H1 (cell line): ENCODE data around the gene SBF2. TPM values are rescaled to one million over a fixed set of nuclear protein-coding genes. Genes with fewer than 3 reads are reported as not detected.

ENCODE experiments used
- CTCF ChIA-PET: fragments of 300-600 bp; sonication (Branson Sonifier 250); formaldehyde crosslinking; loops from one replicate; lab custom pipeline; 2021; ENCODE audit not compliant: partially characterized antibody; lab: Charles Lee
- POLR2A ChIA-PET: fragments of 300-600 bp; sonication (Branson Sonifier 250); formaldehyde crosslinking; loops from one replicate; lab custom pipeline; 2021; ENCODE audit warnings: inconsistent platforms; ENCODE audit not compliant: partially characterized antibody; lab: Charles Lee
- DNase-seq, 2 experiments: peaks; one replicate each; pipeline versions ENCODE4 v3.0.0 to v3.0.0-alpha.2; 2010 to 2022; ENCODE audit warnings: low spot score in 2 of 2, low read depth in 1 of 2, mixed read lengths in 1 of 2
- FAIRE-seq: peaks from 2 replicates; lab custom pipeline; 2011; peaks lifted over from hg19 to GRCh38; lab: Jason Lieb, UNC
- H2AFZ ChIP-seq: 2 replicates; pipeline ENCODE4 v1.8.1; 2012; ENCODE audit warnings: low read length, inconsistent platforms
- H2AK5ac ChIP-seq: 2 replicates; pipeline ENCODE4 v1.6.1; 2013; ENCODE audit warnings: low read depth, low read length
- H2BK120ac ChIP-seq: replicated peaks from 2 replicates; pipeline ENCODE3; 2013; ENCODE audit warnings: low read depth, low read length, inconsistent platforms
- H2BK12ac ChIP-seq: 2 replicates; pipeline ENCODE4 v1.6.1; 2013; ENCODE audit warnings: low read depth, low read length
- H2BK15ac ChIP-seq: 2 replicates; pipeline ENCODE4 v1.6.1; 2013; ENCODE audit warnings: low read length
- H2BK20ac ChIP-seq: 2 replicates; pipeline ENCODE4 v1.6.1; 2013; ENCODE audit warnings: low read length
- H2BK5ac ChIP-seq: 2 replicates; pipeline ENCODE4 v1.6.1; 2013; ENCODE audit warnings: low read depth, low read length
- H3K14ac ChIP-seq: 2 replicates; pipeline ENCODE4 v1.6.1; 2013; ENCODE audit warnings: inconsistent platforms; ENCODE audit not compliant: insufficient read length
- H3K18ac ChIP-seq: 2 replicates; pipeline ENCODE4 v1.6.1; 2013; ENCODE audit warnings: low read length; ENCODE audit errors: extremely low read depth
- H3K23ac ChIP-seq: 2 replicates; pipeline ENCODE4 v1.6.1; 2013; ENCODE audit warnings: inconsistent platforms; ENCODE audit not compliant: insufficient read length
- H3K23me2 ChIP-seq: 2 replicates; pipeline ENCODE4 v1.6.1; 2013; ENCODE audit warnings: low read depth, low read length
- H3K27ac ChIP-seq: 2 replicates; pipeline ENCODE4 v1.6.1; 2011; ENCODE audit warnings: low read depth, low read length, inconsistent platforms
- H3K27me3 ChIP-seq, 4 experiments: replicated peaks in 1 of 4; 1 replicate in 1 of 4; 2 replicates in 3 of 4; pipeline versions ENCODE4 v1.6.1 to v1.8.1; 2011 to 2013; ENCODE audit warnings: low read length in 3 of 4, mild to moderate bottlenecking in 3 of 4, inconsistent platforms in 2 of 4, mixed read lengths in 2 of 4, moderate library complexity in 1 of 4; ENCODE audit not compliant: control insufficient read depth in 3 of 4, insufficient read depth in 3 of 4; ENCODE audit errors: extremely low read depth in 1 of 4
- H3K36me3 ChIP-seq, 4 experiments: 2 replicates each; pipeline versions ENCODE4 v1.6.1 to v1.8.1; 2011 to 2013; ENCODE audit warnings: mild to moderate bottlenecking in 4 of 4, low read length in 3 of 4, moderate library complexity in 2 of 4, control low read depth in 1 of 4, inconsistent platforms in 1 of 4; ENCODE audit not compliant: insufficient read depth in 4 of 4, control insufficient read depth in 2 of 4
- H3K4ac ChIP-seq: replicated peaks from 2 replicates; pipeline ENCODE3; 2013; ENCODE audit warnings: low read length, low read depth, mixed read lengths, inconsistent platforms; ENCODE audit not compliant: insufficient read length
- H3K4me1 ChIP-seq, 4 experiments: replicated peaks in 1 of 4; 1 replicate in 1 of 4; 2 replicates in 3 of 4; pipeline versions ENCODE4 v1.6.1 to v1.8.1; 2011 to 2013; ENCODE audit warnings: low read length in 3 of 4, inconsistent platforms in 2 of 4, mixed read lengths in 1 of 4; ENCODE audit not compliant: insufficient read depth in 4 of 4, control insufficient read depth in 3 of 4
- H3K4me2 ChIP-seq, 2 experiments: 2 replicates each; pipeline versions ENCODE4 v1.6.1 to v1.8.1; 2011 to 2013; ENCODE audit warnings: low read depth in 2 of 2, low read length in 2 of 2, control low read depth in 1 of 2, inconsistent platforms in 1 of 2, mild to moderate bottlenecking in 1 of 2; ENCODE audit not compliant: insufficient read depth in 1 of 2
- H3K4me3 ChIP-seq, 4 experiments: fragments of 200-600, 300-600 bp in 1 of 4; sonication (generic), shearing (Covaris generic), sonication (Bioruptor Twin) in 1 of 4; 2 replicates each; pipeline versions ENCODE4 v1.5.1 to v1.8.1; 2011 to 2016; ENCODE audit warnings: low read length in 4 of 4, low read depth in 3 of 4, control low read depth in 2 of 4, inconsistent platforms in 2 of 4, mild to moderate bottlenecking in 2 of 4, mixed read lengths in 1 of 4, moderate library complexity in 1 of 4; ENCODE audit not compliant: insufficient read depth in 2 of 4; ENCODE audit errors: extremely low read depth in 1 of 4
- H3K56ac ChIP-seq: replicated peaks from 2 replicates; pipeline ENCODE3; 2013; ENCODE audit warnings: low read depth, mild to moderate bottlenecking, mixed read lengths, low read length, inconsistent platforms; ENCODE audit not compliant: insufficient read length
- H3K79me1 ChIP-seq: 2 replicates; pipeline ENCODE4 v1.6.1; 2013; ENCODE audit warnings: low read depth, low read length, control low read depth
- H3K79me2 ChIP-seq, 2 experiments: 2 replicates each; pipeline versions ENCODE4 v1.6.1 to v1.8.1; 2012 to 2013; ENCODE audit warnings: low read length in 2 of 2, mild to moderate bottlenecking in 2 of 2, inconsistent platforms in 1 of 2; ENCODE audit not compliant: insufficient read depth in 2 of 2, control insufficient read depth in 1 of 2
- H3K9ac ChIP-seq, 4 experiments: replicated peaks in 1 of 4; 1 replicate in 1 of 4; 2 replicates in 3 of 4; pipeline versions ENCODE4 v1.6.1 to v1.8.1; 2011 to 2013; ENCODE audit warnings: low read depth in 3 of 4, low read length in 3 of 4, control low read depth in 2 of 4, mild to moderate bottlenecking in 2 of 4, moderate library complexity in 2 of 4, inconsistent platforms in 1 of 4; ENCODE audit errors: extremely low read depth in 1 of 4
- H3K9me3 ChIP-seq, 2 experiments: 2 replicates each; pipeline versions ENCODE4 v1.6.1 to v1.8.1; 2012 to 2013; ENCODE audit warnings: mild to moderate bottlenecking in 2 of 2, moderate library complexity in 2 of 2, control low read depth in 1 of 2, inconsistent platforms in 1 of 2, low read depth in 1 of 2, low read length in 1 of 2, mixed read lengths in 1 of 2; ENCODE audit not compliant: insufficient read depth in 2 of 2
- H4K20me1 ChIP-seq, 2 experiments: replicated peaks in 1 of 2; 2 replicates each; pipeline versions ENCODE3 to v1.8.1; 2011 to 2013; ENCODE audit warnings: inconsistent platforms in 2 of 2, low read length in 2 of 2, mild to moderate bottlenecking in 1 of 2; ENCODE audit not compliant: insufficient read depth in 2 of 2, control insufficient read depth in 1 of 2
- H4K5ac ChIP-seq: 2 replicates; pipeline ENCODE4 v1.6.1; 2013; ENCODE audit warnings: low read length, low read depth, mixed read lengths, inconsistent platforms; ENCODE audit not compliant: insufficient read length
- H4K8ac ChIP-seq: 2 replicates; pipeline ENCODE4 v1.8.0; 2013; ENCODE audit warnings: mild to moderate bottlenecking, moderate library complexity, low read length, inconsistent platforms; ENCODE audit not compliant: insufficient read depth; ENCODE audit errors: extremely low read depth
- H4K91ac ChIP-seq: replicated peaks from 2 replicates; pipeline ENCODE3; 2013; ENCODE audit warnings: low read length, mixed read lengths, inconsistent platforms; ENCODE audit not compliant: insufficient read length
- BCL11A ChIP-seq, 2 experiments: IDR thresholded peaks; one replicate each; pipeline ENCODE4 v1.6.1; 2011; ENCODE audit warnings: low read depth in 2 of 2, low read length in 2 of 2, mild to moderate bottlenecking in 2 of 2
- CBX5 ChIP-seq: fragments of 300-800, 300-1000 bp; sonication (generic); IDR thresholded peaks from 2 replicates; pipeline ENCODE4 v1.7.1; 2016; ENCODE audit warnings: antibody characterized with exemption, low read length, low read depth
- CTCF ChIP-seq, 3 experiments: IDR thresholded peaks; 1 replicate in 2 of 3; 2 replicates in 1 of 3; pipeline versions ENCODE4 v1.5.1 to v1.6.1; 2011; ENCODE audit warnings: low read length in 3 of 3, mild to moderate bottlenecking in 3 of 3, inconsistent platforms in 2 of 3, low read depth in 1 of 3, moderate library complexity in 1 of 3; ENCODE audit not compliant: insufficient read depth in 1 of 3; ENCODE audit errors: control extremely low read depth in 1 of 3
- EP300 ChIP-seq, 2 experiments: IDR thresholded peaks; 1 replicate in 1 of 2; 2 replicates in 1 of 2; pipeline ENCODE4 v1.6.1; 2011 to 2012; ENCODE audit warnings: low read depth in 2 of 2, low read length in 2 of 2, mild to moderate bottlenecking in 2 of 2, borderline replicate concordance in 1 of 2, inconsistent platforms in 1 of 2, moderate library complexity in 1 of 2
- FOSL1 ChIP-seq: IDR thresholded peaks from 2 replicates; pipeline ENCODE4 v1.6.1; 2011; ENCODE audit warnings: mild to moderate bottlenecking, low read depth, low read length, moderate library complexity; ENCODE audit not compliant: insufficient read depth
- GTF2F1 ChIP-seq: IDR thresholded peaks from 2 replicates; pipeline ENCODE4 v1.6.1; 2012; ENCODE audit warnings: low read depth, low read length, improper control_type of control experiment, borderline replicate concordance
- TEAD4 ChIP-seq: IDR thresholded peaks from 2 replicates; pipeline ENCODE4 v1.6.1; 2012; ENCODE audit warnings: low read depth, low read length, inconsistent platforms, mixed read lengths
- WGBS, 2 experiments: shearing (Covaris generic) in 1 of 2; methylation state at CpG; one replicate each; pipeline versions ENCODE4 v1.1.6 to v1.1.7; 2013 to 2015; ENCODE audit warnings: low lambda C conversion rate in 2 of 2, mixed read lengths in 2 of 2, inconsistent platforms in 1 of 2, low coverage in 1 of 2, missing lambda C conversion rate in 1 of 2; ENCODE audit not compliant: insufficient replicate concordance in 2 of 2, insufficient coverage in 1 of 2, insufficient read length in 1 of 2; ENCODE audit errors: extremely low coverage in 1 of 2, missing lambda C conversion rate in 1 of 2; 5-methylcytosine and 5-hydroxymethylcytosine counted together
- polyA plus RNA-seq, 7 experiments: library from polyadenylated mRNA; depleted of rRNA in 3 of 7; stranded (reverse) in 5 of 7; unstranded in 2 of 7; fragments of >200 nt in 5 of 7; fragments of 200-250 nt in 2 of 7; gene quantifications; 1 replicate in 5 of 7; 2 replicates in 1 of 7; 4 replicates in 1 of 7; pipeline versions ENCODE4 v1.2.1 to v1.2.3, GENCODE V29; 2011 to 2013; ENCODE audit warnings: missing spikeins in 2 of 7, mixed read lengths in 2 of 7
- total RNA-seq: library from RNA; stranded (reverse); fragmentation: NEBNext Ultra II Directional; extraction: Animal tissue kit (Norgen Biotek cat#: 25700); gene quantifications from 2 replicates; pipeline ENCODE4 v1.2.1, GENCODE V29; 2021

SBF2 gene
- total and polyA plus RNA-seq, 2 of the 8 experiments (the other 6 are each of a cell fraction or from before 2014, with no cell fraction given), result 36.7 to 50.5 TPM

- Histone ChIP-seq H4K91ac (no peak overlapping the region), H3K4me1 (peaks cover 0 to 3% (median 0%) of the 10 kb centered on the region in 4 experiments; a peak in 1 of 7 replicates), H3K27me3 (no peaks in the 10 kb centered on the region), H3K79me2 (peaks cover 0 to 16% of the 10 kb centered on the region in 2 experiments; a peak in 1 of 4 replicates), H4K5ac (no peak overlapping the region), H3K56ac (no peak overlapping the region), H3K23ac (no peak overlapping the region), H3K23me2 (no peaks in the 10 kb centered on the region), H2AK5ac (no peak overlapping the region), H2BK120ac (no peak overlapping the region), H3K4me3 (no peak overlapping the region), H4K8ac (no peak overlapping the region), H3K9ac (no peak overlapping the region), H3K4ac (no peak overlapping the region), H2BK20ac (no peak overlapping the region), H3K27ac (no peak overlapping the region), H3K4me2 (no peak overlapping the region), H4K20me1 (no peaks in the 10 kb centered on the region), H3K36me3 (no peaks in the 10 kb centered on the region), H3K14ac (no peak overlapping the region), H3K18ac (no peak overlapping the region), H2AFZ (no peak overlapping the region), H2BK15ac (no peak overlapping the region), H2BK12ac (no peak overlapping the region), H3K9me3 (no peaks in the 10 kb centered on the region), H2BK5ac (no peak overlapping the region), H3K79me1 (no peaks in the 10 kb centered on the region)
- ChIA-PET POLR2A (interaction anchor here (0.9 to 1.6 kb wide), 2 partner anchors 27 to 39 kb away, joined by 3 read pairs; partner anchors contain the start of gene ADM), CTCF (interaction anchor here (1.0 to 1.2 kb wide), 2 partner anchors 26 to 57 kb away, joined by 3 read pairs; no protein-coding TSS in a partner anchor)
- TF ChIP-seq CTCF (IDR thresholded peaks at IDR 0.05; ENCODE audit: control extremely low read depth in 1 of 3, insufficient read depth in 1 of 3, low read depth in 1 of 3, low read length in 3 of 3) (no peak), BCL11A (IDR thresholded peaks at IDR 0.05; ENCODE audit: low read depth in 2 of 2, low read length in 2 of 2) (no peak), TEAD4 (no peak), CBX5 (no peak), EP300 (IDR thresholded peaks at IDR 0.05; ENCODE audit: borderline replicate concordance in 1 of 2, low read depth in 2 of 2, low read length in 2 of 2) (no peak), GTF2F1 (no peak), FOSL1 (no peak)
- DNase-seq, result no peak
- no peak for FAIRE-seq
- WGBS, 2 experiments, result 95% methylated on average over 3 of the region's 3 CpGs; no CpG with 5 or more reads in 1 of the 2 experiments
Measured at GRCh38 chr11:10265936-10266335, 28.1 kb downstream of the SBF2 start.
